Measurements from ENCODE around the gene DNAJB5. TPM values are rescaled to one million over a fixed set of nuclear protein-coding genes. Genes with fewer than 3 reads are reported as not detected.
"Not testable (repeated sequence)": the region's sequence is repeated elsewhere in the genome, so short reads cannot be mapped to it uniquely, and the experiment has no call there.

DNAJB5 gene
- total and polyA plus RNA-seq, 4 experiments from 2014 or later: 0.73 to 2.2 (median 0.94) TPM

GRCh38 chr9:34998266-34998665 is 8.7 kb downstream of the DNAJB5 start:
- no peak for DNase-seq
- peaks cover 3 to 4% of the 10 kb centered on the region in 2 donors for H3K36me3 Mint-ChIP-seq
- peaks cover 0 to 4% (median 2%) of the 10 kb centered on the region in 4 donors for H3K4me1 Mint-ChIP-seq
- H3K4me3 Mint-ChIP-seq: no peak overlapping the region
- intact Hi-C loops (cut with micrococcal nuclease): no loop called here
- POLR2A ChIA-PET (ENCODE audit: partially characterized antibody): no interaction called here
- CTCF ChIA-PET (ENCODE audit: partially characterized antibody): interaction anchor here (0.7 to 1.6 kb wide), 3 partner anchors 14 to 312 kb away, joined by 3 to 8 read pairs (median 4); no protein-coding TSS in a partner anchor
- no peaks in the 10 kb centered on the region for H3K9me3 Mint-ChIP-seq
- Histone ChIP-seq H3K27ac (ENCODE audit: low read depth, low read length) (no peak overlapping the region), H3K27me3 (ENCODE audit: insufficient read depth, low read length) (no peaks in the 10 kb centered on the region), H3K4me1 (ENCODE audit: insufficient read depth, low read length) (no peaks in the 10 kb centered on the region), H3K4me3 (ENCODE audit: low read length in 2 of 2) (no peak overlapping the region), H3K9me3 (ENCODE audit: control insufficient read depth in 1 of 2, low read length in 2 of 2) (no peaks in the 10 kb centered on the region), H3K36me3 (ENCODE audit: insufficient read depth, low read length) (no peaks in the 10 kb centered on the region)
- no peaks in the 10 kb centered on the region for H3K27me3 Mint-ChIP-seq
- no peak overlapping the region for H3K27ac Mint-ChIP-seq

GRCh38 chr9:34999576-34999975 is 10.0 kb downstream of the DNAJB5 start:
- Mint-ChIP-seq H3K27ac (no peak overlapping the region), H3K9me3 (no peaks in the 10 kb centered on the region), H3K27me3 (no peaks in the 10 kb centered on the region), H3K4me3 (no peak overlapping the region), H3K4me1 (no peaks in the 10 kb centered on the region), H3K36me3 (peaks cover 3 to 4% of the 10 kb centered on the region in 2 donors)
- Histone ChIP-seq H3K9me3 (ENCODE audit: control insufficient read depth in 1 of 2, low read length in 2 of 2) (no peaks in the 10 kb centered on the region), H3K27me3 (ENCODE audit: insufficient read depth, low read length) (no peaks in the 10 kb centered on the region), H3K36me3 (ENCODE audit: insufficient read depth, low read length) (no peaks in the 10 kb centered on the region), H3K4me3 (ENCODE audit: low read length in 2 of 2) (no peak overlapping the region), H3K4me1 (ENCODE audit: insufficient read depth, low read length) (no peaks in the 10 kb centered on the region), H3K27ac (ENCODE audit: low read depth, low read length) (no peak overlapping the region)
- no peak for DNase-seq
- POLR2A ChIA-PET (ENCODE audit: partially characterized antibody): no interaction called here
- intact Hi-C loops (cut with micrococcal nuclease): no loop called here
- CTCF ChIA-PET (ENCODE audit: partially characterized antibody): interaction anchor here (1.6 kb wide), 1 partner anchor 15 kb away, joined by 8 read pairs; no protein-coding TSS in a partner anchor

- peaks cover 3 to 4% of the 10 kb centered on the region in 2 donors for H3K36me3 Mint-ChIP-seq
- CTCF ChIA-PET (ENCODE audit: partially characterized antibody): no interaction called here
- no peaks in the 10 kb centered on the region for H3K27me3 Mint-ChIP-seq
- POLR2A ChIA-PET (ENCODE audit: partially characterized antibody): no interaction called here
- no peak overlapping the region for H3K27ac Mint-ChIP-seq
- Histone ChIP-seq H3K4me1 (ENCODE audit: insufficient read depth, low read length) (no peaks in the 10 kb centered on the region), H3K27me3 (ENCODE audit: insufficient read depth, low read length) (no peaks in the 10 kb centered on the region), H3K36me3 (ENCODE audit: insufficient read depth, low read length) (no peaks in the 10 kb centered on the region), H3K27ac (ENCODE audit: low read depth, low read length) (no peak overlapping the region), H3K4me3 (ENCODE audit: low read length in 2 of 2) (no peak overlapping the region), H3K9me3 (ENCODE audit: control insufficient read depth in 1 of 2, low read length in 2 of 2) (no peaks in the 10 kb centered on the region)
- no peaks in the 10 kb centered on the region for H3K9me3 Mint-ChIP-seq
- intact Hi-C loops (cut with micrococcal nuclease): no loop called here
- no peaks in the 10 kb centered on the region for H3K4me1 Mint-ChIP-seq
- no peak for DNase-seq
- no peak overlapping the region for H3K4me3 Mint-ChIP-seq
These were observed 11.2 kb downstream of the DNAJB5 start for GRCh38 chr9:35000535-35001284.

- H3K36me3 Mint-ChIP-seq: peaks cover 3 to 4% of the 10 kb centered on the region in 2 donors
- no peaks in the 10 kb centered on the region for H3K4me1 ChIP-seq (ENCODE audit: insufficient read depth, low read length)
- intact Hi-C loops (cut with micrococcal nuclease): no loop called here
- no peak overlapping the region for H3K4me3 Mint-ChIP-seq
- H3K27ac Mint-ChIP-seq: no peak overlapping the region
- H3K9me3 ChIP-seq (ENCODE audit: control insufficient read depth in 1 of 2, low read length in 2 of 2): no peaks in the 10 kb centered on the region
- H3K4me3 ChIP-seq (ENCODE audit: low read length in 2 of 2): no peak overlapping the region
- H3K4me1 Mint-ChIP-seq: no peaks in the 10 kb centered on the region
- H3K27me3 ChIP-seq (ENCODE audit: insufficient read depth, low read length): no peaks in the 10 kb centered on the region
- H3K27me3 Mint-ChIP-seq: no peaks in the 10 kb centered on the region
- CTCF ChIA-PET (ENCODE audit: partially characterized antibody): interaction anchor here (2.3 kb wide), 1 partner anchor 16 kb away, joined by 10 read pairs; no protein-coding TSS in a partner anchor
- no peak overlapping the region for H3K27ac ChIP-seq (ENCODE audit: low read depth, low read length)
- POLR2A ChIA-PET (ENCODE audit: partially characterized antibody): no interaction called here
- H3K9me3 Mint-ChIP-seq: no peaks in the 10 kb centered on the region
- no peaks in the 10 kb centered on the region for H3K36me3 ChIP-seq (ENCODE audit: insufficient read depth, low read length)
- DNase-seq: no peak
These were observed 11.7 kb downstream of the DNAJB5 start for GRCh38 chr9:35001285-35001677.

DNA sequence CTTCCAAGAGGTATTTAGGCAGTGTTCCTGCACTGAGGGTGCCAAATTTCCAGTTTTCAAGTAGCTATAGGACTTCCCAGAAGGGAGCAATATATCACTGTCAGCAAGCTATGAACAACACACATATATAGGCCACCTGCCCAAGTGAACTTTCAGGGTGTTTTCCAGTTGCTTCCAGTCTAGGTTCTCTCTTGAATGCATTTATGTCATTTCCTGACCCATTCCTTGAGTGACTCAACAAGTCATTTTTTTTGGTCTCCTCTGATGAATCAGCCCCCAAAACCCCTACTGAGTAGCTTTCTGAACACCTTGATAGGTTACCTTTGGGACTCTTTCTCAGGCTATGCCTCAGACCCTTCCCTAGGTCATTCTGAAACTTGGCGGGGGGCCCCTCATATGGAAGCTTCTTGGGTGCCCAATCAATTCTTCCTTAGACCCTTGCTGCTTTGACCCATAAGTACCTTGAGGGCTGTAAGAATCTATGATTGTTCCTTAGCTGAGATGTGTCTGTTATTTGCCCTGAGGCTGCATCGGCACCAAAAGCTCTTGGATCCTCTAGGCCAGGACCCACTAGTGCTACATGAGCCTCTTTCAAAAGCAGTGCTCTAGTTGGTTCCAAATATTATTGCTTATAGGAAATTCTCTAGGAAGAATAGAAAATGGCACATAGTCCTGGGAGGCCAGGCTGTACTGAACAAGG is 12.4 kb downstream of the DNAJB5 start:
- Histone ChIP-seq H3K27me3 (ENCODE audit: insufficient read depth, low read length) (no peaks in the 10 kb centered on the region), H3K4me1 (ENCODE audit: insufficient read depth, low read length) (no peaks in the 10 kb centered on the region), H3K27ac (ENCODE audit: low read depth, low read length) (no peak overlapping the region), H3K9me3 (ENCODE audit: control insufficient read depth in 1 of 2, low read length in 2 of 2) (no peaks in the 10 kb centered on the region), H3K36me3 (ENCODE audit: insufficient read depth, low read length) (no peaks in the 10 kb centered on the region), H3K4me3 (ENCODE audit: low read length in 2 of 2) (no peak overlapping the region)
- Mint-ChIP-seq H3K27ac (no peak overlapping the region), H3K4me3 (no peak overlapping the region), H3K27me3 (no peaks in the 10 kb centered on the region), H3K36me3 (peaks cover 2 to 4% of the 10 kb centered on the region in 2 donors), H3K4me1 (no peaks in the 10 kb centered on the region), H3K9me3 (no peaks in the 10 kb centered on the region)
- intact Hi-C loops (cut with micrococcal nuclease): no loop called here
- CTCF ChIA-PET (ENCODE audit: partially characterized antibody): interaction anchor here (2.3 kb wide), 1 partner anchor 17 kb away, joined by 10 read pairs; no protein-coding TSS in a partner anchor
- no peak for DNase-seq
- POLR2A ChIA-PET (ENCODE audit: partially characterized antibody): no interaction called here

- Histone ChIP-seq H3K27me3 (ENCODE audit: insufficient read depth, low read length) (no peaks in the 10 kb centered on the region), H3K27ac (ENCODE audit: low read depth, low read length) (no peak overlapping the region), H3K9me3 (ENCODE audit: control insufficient read depth in 1 of 2, low read length in 2 of 2) (no peaks in the 10 kb centered on the region), H3K36me3 (ENCODE audit: insufficient read depth, low read length) (no peaks in the 10 kb centered on the region), H3K4me3 (ENCODE audit: low read length in 2 of 2) (no peak overlapping the region), H3K4me1 (ENCODE audit: insufficient read depth, low read length) (no peaks in the 10 kb centered on the region)
- DNase-seq: no peak
- intact Hi-C loops (cut with micrococcal nuclease): no loop called here
- POLR2A ChIA-PET (ENCODE audit: partially characterized antibody): no interaction called here
- CTCF ChIA-PET (ENCODE audit: partially characterized antibody): interaction anchor here (2.3 kb wide), 1 partner anchor 17 kb away, joined by 10 read pairs; no protein-coding TSS in a partner anchor
- H3K27me3 Mint-ChIP-seq: no peaks in the 10 kb centered on the region
- H3K9me3 Mint-ChIP-seq: no peaks in the 10 kb centered on the region
- H3K4me1 Mint-ChIP-seq: no peaks in the 10 kb centered on the region
- no peak overlapping the region for H3K27ac Mint-ChIP-seq
- H3K4me3 Mint-ChIP-seq: no peak overlapping the region
- peaks cover 0 to 2% of the 10 kb centered on the region in 2 donors for H3K36me3 Mint-ChIP-seq
These were observed 13.1 kb downstream of the DNAJB5 start for GRCh38 chr9:35002623-35003022.

DNA sequence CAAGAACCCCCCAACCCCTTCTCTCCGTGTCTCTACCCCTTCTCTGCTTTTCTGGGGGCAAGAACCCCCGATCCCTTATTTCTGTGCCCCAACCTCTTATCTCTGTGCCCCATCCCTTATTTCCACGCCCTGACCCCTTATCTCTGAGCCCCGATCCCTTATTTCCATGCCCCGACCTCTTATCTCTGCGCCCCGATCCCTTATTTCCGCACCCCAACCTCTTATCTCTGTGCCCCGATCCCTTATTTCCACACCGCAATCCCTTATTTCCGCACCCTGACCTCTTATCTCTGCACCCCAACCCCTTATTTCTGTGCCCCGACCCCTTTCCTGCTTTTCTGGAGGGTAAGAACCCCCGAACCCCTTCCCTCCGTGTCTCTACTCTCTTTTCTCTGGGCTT is 14.8 kb downstream of the DNAJB5 start:
- CTCF ChIA-PET (ENCODE audit: partially characterized antibody); H3K27ac ChIP-seq (ENCODE audit: low read depth, low read length); POLR2A ChIA-PET (ENCODE audit: partially characterized antibody); H3K27ac Mint-ChIP-seq; H3K4me1 ChIP-seq (ENCODE audit: insufficient read depth, low read length); H3K4me1 Mint-ChIP-seq; H3K27me3 ChIP-seq (ENCODE audit: insufficient read depth, low read length); H3K4me3 ChIP-seq (ENCODE audit: low read length in 2 of 2); intact Hi-C loops (cut with micrococcal nuclease); H3K27me3 Mint-ChIP-seq; H3K36me3 ChIP-seq (ENCODE audit: insufficient read depth, low read length); DNase-seq; H3K9me3 ChIP-seq (ENCODE audit: control insufficient read depth in 1 of 2, low read length in 2 of 2); H3K4me3 Mint-ChIP-seq; H3K9me3 Mint-ChIP-seq: not testable (repeated sequence)
- H3K36me3 Mint-ChIP-seq: peaks cover 5 to 12% of the 10 kb centered on the region in 2 donors

All from CD4-positive, alpha-beta memory T cell (primary cell).